NCI-H146 (cell line): ENCODE results near the gene OGFOD3.
"Not testable (repeated sequence)": the region's sequence is repeated elsewhere in the genome, so short reads cannot be mapped to it uniquely, and the experiment has no call there.

Source experiments
- DNase-seq: peaks from one replicate; lab custom pipeline; 2025; lab: John Stamatoyannopoulos, UW

The OGFOD3 gene

DNA sequence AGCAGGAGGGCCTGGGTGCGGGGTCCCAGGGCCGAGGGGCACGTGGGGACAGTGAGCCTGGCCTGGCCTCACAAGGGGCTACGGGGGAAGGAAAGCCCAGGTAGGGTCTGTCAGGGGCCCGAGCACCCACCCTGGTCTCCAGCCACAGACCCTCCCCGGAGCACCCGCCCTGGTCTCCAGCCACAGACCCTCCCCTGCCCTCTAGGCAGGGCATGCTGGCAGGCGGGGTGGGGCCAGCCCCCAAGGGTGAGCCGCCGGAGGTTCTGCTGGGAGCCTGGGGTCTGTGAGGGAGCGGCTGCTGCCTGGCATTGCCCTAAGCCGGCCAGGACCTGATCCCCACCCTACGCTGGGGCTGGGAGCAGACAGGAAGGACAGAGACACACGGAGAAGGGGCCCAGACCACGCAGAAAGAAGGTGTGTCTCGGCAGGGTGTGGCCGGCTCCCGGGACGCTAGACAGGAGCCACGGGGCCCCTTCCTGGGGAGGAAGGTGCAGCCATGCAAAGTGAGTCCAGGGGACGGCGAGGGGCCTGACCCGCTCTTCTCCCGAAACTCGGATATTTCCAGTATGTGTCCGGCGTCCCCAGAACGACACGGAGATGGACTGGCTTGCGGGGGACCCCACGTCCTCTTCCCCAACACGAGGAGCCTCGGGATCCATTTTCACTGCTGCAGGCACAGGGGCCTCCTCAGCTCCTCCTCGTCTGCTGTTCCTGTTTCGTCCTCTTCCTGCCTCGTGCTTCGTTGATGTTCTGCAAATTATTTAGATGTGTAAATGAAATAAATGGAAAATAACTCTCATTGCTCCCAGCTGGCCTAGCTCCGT lies 31.3 kb downstream of the OGFOD3 start:
- DNase-seq = no peak

DNA sequence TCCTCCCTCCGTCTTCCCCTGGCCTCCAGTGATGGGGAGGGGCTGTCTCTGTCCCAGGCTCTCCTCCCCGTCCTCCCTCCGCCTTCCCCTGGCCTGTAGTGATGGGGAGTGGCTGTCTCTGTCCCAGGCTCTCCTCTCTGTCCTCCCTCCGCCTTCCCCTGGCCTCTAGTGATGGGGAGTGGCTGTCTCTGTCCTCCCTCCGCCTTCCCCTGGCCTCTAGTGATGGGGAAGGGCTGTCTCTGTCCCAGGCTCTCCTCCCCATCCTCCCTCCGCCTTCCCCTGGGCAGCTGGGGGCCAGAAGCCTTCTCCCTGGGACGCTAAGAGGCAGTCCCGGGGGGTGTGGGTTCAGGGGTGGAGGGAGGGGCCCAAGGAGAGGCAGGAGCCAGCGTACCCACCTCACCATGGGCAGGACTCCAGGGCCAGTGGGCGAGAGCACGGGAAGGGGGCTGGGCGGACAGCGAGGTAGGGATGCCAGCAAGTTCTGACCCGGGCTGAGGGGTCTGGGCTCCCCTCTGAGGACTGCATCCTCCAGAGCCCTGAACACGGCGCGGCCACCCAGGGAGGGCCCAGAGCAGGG lies 32.0 kb downstream of the OGFOD3 start:
- DNase-seq = no peak

DNA sequence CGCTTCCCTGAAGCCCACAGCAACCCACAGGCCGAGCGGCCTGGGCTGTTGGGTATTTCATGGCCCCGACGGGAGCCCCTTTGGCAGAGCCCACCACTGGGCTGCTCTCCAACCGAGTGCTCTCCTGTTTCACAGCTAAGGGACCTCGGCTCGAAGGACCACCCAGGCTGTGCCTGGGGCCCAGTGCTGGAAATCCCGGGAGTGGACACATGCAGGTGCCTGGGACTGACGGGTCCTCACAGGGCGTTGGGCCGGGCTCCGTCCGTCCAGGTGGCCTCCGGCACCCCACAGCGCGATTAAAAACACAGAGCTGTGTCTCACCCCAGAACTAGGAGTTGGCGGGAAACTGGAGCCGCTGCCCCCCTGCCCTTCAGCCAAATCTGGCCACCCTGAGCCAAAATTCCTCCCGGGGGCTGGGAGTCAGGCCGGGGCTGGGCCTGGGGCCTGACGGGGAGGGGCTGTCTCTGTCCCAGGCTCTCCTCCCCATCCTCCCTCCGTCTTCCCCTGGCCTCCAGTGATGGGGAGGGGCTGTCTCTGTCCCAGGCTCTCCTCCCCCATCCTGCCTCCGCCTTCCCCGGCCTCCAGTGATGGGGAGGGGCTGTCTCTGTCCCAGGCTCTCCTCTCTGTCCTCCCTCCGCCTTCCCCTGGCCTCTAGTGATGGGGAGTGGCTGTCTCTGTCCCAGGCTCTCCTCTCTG lies 32.7 kb downstream of the OGFOD3 start:
- no peak for DNase-seq

DNA sequence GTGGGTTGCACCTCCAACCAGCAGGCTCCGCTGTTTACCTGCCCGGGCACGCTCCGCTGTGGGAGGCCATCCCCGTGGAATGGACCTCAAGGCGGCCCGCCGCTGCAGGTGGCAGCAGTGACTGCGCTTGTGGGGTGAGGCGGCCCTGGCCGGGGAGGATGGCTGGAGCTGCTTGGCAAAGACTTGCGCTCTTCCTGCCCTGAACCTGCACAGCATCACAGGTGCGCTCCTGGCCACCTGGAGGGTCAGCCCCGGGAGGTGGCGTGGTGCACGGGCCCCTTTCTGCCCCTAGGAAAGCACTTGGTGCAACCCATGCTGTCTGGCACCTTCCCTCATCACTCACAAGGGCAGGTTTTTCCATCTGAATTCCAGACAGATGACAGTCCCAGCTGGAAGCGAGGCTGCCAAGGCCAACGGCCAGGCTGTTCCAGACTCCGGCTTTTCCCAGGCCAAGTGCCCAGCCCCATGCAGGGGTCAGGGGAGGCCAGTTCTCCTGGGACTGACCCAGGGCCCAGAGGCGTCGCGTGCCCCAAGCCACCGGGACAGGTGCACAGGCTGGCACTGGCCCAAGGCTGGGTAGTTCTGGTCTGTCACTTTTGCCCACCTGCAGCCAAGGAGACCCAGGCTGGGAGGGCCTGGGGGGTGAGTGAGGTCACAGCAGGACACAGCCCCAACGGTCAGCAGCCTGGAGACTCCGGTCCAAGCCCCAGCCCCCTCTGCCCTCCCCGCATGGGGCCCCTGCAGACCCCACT lies 33.5 kb downstream of the OGFOD3 start:
- peak; percentile 93 for DNase-seq

DNA sequence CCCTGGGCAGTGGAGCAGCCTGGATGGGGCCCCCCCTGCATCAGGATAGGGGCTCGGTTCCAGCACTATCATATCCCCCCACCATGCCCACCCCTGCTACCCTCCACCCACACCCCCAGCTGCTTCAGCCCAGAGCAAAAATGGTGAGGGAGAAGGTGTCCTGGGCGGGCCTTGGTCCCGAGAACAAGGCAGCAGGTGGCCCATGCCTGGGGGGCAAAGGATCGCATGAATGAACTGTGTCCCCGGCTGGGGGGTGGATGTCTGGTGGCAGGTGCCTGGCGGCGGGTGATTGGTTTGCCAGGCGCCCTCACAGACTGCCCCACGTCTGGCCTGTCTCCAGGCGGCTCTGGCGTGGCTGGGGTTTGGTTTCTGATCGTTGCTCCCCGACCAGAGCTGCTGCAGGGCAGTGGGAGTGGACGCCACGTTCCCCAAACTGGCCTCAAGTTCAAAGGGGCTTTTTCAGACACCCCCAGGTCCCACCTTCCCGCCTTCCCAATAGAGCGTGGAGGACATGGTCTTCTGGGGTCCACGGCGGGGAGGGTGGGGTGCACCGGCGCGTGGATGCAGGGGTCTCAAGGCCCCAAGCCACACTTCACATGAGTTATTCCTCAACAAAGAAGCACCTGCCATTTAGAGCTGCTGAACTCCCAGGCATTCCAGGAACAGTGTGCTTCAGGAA lies 34.2 kb downstream of the OGFOD3 start:
- DNase-seq = peak; percentile 82

DNA sequence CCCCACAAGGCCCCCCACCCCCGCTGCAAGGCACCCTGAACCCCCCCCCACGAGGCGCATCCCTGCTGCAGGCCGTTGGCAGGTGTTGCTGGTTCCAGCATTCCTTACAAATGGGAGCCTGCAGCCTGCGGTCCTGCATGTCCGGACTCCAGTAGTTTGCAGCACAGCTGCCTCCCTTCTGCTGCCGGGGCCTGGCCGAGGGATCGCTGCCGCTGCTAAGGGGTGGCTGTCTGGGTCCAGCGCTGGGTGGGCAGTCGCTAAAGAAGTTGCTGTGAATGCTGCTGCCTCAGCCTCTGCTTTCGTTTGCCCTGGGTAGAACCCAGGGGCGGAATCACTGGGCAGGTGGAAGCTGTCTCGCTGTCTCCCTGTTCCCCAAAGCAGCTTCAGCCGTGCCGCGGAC lies 35.0 kb downstream of the OGFOD3 start:
- DNase-seq = peak; percentile 54

DNA sequence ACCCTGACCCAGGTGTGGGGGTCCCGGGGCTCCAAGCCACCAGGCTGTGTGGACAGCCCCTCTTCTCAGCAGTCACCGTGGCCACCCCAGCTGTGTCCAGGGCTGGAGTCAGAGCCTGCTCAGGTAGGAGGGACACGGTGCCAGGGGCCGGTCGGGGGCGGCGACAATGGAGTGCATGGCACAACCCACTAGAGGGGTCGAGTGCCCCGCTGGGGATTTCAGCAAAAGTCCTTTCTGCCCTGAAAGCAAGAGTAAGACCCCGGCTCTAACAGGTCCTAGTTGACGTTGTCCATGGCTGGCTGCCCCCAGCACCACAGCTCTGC lies 35.5 kb downstream of the OGFOD3 start:
- no peak for DNase-seq

DNA sequence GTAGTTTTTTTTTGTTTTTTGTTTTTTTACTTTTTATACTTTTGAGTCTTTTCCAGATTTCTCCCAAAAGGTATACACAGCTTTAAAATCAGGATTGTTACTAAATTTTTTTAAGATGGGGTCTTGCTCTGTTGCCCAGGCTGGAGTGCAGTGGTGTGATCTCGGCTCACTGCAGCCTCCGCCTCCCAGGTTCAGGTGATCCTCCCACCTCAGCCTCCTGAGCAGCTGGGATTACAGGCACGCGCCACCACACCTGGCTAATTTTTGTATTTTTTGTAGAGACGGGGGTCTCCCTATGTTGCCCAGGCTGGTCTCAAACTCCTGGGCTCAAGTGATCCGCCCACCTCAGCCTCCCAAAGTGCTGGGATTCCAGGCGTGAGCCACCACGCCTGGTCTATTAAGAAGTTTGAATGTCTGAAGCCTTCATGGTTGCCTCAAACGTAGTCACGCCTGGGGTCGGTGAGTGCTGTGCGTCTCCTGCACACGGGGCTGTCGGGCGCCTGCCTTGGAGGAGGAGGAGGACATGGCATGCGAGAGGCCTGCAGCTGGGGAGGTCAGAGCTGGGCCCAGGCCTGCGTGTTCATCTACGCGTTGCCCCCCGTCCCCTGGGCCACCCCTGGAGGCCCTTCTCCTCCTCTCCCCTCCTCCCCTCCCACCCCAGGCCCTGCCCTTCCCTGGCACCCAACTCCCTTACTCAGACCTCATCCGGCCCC lies 36.0 kb downstream of the OGFOD3 start:
- DNase-seq = not testable (repeated sequence)

DNA sequence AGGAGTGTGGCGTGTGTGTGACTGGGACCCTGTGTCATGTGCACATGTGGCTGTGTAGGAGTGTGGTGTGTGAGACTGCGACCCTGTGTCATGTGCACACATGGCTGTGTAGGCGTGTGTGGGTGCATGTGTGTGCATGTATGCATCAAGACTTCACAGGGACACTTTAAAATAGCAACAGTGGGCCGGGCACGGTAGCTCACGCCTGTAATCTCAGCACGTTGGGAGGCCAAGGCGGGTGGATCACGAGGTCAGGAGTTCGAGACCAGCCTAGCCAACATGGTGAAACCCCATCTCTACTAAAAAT lies 36.7 kb downstream of the OGFOD3 start:
- not testable (repeated sequence) for DNase-seq

DNA sequence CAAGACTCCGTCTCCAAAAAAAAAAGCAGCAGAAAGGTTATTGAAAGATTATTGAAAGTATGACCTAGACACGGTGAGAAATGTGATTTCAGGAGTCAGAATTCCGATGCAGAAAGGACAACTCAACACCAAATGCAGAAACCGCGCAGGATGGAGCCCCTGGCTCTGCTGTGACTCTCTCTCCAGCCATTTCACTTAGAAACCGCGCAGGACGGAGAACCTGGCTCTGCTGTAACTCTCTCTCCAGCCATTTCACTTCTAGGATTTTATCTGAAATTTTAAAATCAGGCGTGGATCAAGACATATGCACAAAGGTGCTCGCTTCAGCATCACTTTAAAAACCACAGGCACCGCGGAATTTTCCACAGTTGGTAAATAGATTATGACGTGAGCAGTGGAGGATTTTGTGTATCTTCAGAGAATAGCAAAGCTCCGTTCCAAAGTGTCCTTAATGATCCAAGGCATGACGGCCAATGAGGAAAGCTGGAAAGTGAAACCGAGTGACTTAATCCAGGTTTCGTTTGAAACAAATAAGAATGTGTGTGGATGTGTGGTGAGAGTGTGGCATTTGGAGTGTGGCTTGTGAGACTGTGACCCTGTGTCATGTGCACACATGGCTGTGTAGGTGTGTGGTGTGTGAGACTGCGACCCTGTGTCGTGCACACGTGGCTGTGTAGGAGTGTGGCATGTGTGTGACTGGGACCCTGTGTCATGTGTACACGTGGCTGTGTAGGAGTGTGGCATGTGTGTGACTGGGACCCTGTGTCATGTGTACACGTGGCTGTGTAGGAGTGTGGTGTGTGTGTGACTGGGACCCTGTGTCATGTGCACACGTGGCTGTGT lies 37.3 kb downstream of the OGFOD3 start:
- no peak for DNase-seq

DNA sequence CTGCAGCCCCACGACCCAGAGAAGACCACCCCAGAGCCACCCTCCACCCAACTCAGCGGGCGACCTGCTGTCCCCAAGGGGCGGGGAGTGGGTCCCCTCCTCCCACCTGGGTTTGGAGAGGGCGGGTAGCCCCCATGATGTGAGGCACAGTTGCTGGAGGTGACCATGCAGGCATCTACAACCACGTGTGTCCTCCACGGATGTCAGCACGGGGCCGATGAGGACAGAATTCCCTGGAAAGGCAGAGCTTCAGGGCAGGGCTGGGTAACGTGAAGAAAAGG lies 39.7 kb downstream of the OGFOD3 start:
- DNase-seq = no peak

DNA sequence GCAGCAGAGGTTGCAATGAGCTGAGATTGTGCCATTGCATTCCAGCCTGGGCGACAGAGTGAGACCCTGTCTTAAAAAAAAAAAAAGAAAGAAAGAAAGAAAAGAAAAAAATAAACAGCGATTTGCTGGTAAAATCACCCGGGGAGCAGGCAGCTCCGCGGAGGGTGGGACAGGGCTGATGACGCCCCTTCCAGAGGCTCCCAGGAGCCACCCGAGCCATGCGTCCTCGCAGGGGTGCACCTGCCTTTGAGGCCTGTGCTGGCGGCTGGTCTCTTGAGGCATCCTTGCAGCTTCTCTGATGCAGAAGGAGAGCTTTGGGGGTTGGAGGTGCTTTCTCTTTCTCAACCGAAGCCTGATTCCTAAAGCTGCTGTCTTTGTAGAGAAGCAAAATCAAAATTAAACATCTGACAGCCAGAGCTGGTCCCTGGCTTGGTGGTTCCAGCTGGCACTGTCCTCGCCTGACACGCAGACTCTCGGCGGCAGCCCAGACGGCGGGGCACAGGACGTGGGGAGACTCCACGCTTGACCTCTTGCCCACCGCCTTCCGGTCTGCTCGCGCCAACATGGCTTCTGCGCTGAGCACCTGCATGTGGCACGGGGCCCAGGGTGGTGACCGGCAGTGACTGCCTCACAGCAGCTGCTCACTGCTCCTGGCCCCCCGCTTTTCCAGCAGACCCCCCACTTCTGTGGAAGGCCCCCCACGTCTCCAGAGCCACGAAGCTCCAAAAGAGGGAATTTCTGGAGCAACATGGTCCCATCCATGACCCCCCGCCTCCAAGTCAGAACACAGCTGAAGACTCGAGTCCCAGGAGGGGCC lies 40.3 kb downstream of the OGFOD3 start:
- no peak for DNase-seq

DNA sequence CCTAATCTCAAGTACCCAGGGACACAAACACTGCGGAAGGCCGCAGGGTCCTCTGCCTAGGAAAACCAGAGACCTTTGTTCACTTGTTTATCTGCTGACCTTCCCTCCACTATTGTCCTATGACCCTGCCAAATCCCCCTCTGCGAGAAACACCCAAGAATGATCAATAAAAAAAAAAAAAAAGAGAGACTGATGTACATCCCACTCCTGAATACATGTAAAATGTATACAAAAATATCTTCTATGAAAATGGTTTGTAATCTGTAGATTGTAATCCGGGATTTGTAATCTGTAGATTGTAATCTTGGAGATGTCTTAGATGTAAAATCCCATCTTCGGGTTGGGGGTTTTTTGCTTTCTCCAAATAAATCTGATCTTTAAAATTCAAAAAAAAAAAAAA lies 41.1 kb downstream of the OGFOD3 start:
- DNase-seq = not testable (repeated sequence)

DNA sequence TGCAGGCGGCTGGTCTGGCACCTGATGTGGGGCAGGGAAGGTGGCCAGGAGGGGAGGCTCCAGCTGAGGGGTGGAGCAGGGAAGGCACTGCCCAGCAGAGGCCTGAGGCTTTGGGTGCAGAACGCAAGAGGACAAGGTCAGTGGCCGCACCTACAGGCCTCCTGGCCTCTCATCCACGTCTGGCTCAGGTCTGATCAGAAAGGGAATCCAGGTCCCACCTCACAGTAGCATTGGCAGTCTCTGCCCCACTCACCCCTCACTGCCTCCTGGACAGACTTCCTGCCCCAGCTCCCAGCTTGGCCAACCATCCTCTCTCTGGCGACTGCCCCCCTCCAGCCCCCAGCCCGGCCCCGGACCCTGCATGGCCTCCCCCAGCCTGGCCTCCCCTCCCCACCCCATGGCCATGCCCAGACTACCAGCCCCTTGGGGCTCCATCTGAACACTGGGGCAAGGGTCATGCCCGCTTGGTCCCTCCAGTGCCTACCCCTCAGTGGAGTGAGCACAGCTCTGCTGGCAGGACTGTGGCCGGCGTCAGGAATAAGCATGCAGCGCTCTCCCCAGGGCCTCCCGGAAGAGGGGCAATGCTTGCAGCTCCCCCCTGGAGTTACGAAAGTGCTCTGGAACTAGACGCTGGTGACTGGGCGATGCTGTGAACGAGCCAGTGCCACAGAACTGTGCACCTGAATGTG lies 42.2 kb downstream of the OGFOD3 start:
- DNase-seq = no peak

DNA sequence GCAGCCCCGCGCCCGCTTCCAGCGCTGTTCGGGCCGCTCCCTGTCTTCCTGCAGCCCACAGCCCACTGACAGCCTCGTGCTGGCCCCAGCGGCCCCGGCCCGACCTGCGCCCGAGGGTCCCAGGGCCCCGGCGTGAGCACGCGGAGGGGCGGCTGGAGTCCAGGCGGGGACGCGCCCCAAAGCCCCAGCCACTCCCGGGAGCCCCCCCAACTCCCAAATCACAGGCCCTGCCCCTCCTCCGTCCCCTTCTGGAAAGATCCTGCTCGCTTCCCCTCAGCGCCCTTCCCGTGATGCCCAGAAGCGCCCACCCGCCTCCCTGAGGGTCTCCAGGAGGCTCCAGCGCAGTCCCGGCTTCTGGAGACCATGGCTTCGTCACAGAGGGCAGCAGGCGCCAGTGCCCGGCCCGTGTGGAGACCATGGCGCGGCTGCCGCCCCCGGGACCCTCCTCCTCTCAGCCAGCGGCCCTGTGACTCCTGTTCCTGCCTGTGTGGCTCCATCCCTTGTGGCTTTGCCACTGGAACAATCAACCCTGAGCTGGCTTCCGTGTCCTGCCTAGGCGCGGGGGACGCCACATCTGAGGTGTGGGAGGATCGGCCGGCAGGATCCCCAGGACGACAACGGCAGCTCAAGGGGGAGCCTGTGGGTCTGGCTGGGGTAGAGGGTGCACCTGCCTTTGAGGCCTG lies 42.9 kb downstream of the OGFOD3 start:
- DNase-seq = no peak

DNA sequence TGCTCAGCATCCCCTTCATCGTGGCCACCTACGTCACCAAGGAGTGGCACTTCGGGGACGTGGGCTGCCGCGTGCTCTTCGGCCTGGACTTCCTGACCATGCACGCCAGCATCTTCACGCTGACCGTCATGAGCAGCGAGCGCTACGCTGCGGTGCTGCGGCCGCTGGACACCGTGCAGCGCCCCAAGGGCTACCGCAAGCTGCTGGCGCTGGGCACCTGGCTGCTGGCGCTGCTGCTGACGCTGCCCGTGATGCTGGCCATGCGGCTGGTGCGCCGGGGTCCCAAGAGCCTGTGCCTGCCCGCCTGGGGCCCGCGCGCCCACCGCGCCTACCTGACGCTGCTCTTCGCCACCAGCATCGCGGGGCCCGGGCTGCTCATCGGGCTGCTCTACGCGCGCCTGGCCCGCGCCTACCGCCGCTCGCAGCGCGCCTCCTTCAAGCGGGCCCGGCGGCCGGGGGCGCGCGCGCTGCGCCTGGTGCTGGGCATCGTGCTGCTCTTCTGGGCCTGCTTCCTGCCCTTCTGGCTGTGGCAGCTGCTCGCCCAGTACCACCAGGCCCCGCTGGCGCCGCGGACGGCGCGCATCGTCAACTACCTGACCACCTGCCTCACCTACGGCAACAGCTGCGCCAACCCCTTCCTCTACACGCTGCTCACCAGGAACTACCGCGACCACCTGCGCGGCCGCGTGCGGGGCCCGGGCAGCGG lies 43.6 kb downstream of the OGFOD3 start:
- DNase-seq = no peak

DNA sequence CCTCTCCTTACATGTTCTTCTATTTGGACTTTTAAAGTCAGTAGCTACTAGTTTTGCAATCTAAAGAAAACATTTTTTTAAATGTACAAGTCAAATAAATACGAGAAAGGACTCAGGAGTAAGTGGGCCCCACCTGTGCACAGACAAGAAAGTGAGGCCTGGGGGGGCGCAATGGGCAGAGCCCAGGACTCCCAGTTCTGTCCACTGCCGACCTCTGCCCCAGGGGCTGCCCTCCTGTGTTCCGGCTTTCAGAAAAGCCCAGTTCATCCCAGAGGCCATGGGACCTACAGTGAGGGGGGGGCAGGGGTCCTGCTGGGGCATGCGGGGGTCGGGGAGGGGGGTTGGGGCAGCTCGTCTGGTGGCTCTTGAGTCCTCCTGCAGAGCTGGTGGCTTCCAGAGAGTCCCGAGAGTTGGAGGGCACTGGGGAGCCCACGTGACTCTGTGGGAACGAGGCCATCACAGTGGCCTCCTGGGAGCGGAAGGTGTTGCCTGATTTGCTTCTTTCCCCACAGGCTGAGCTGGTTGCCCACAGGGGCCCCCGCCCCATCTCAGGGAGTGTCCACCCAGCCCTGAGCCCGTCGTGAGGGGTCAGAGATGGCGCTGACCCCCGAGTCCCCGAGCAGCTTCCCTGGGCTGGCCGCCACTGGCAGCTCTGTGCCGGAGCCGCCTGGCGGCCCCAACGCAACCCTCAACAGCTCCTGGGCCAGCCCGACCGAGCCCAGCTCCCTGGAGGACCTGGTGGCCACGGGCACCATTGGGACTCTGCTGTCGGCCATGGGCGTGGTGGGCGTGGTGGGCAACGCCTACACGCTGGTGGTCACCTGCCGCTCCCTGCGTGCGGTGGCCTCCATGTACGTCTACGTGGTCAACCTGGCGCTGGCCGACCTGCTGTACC lies 44.4 kb downstream of the OGFOD3 start:
- no peak for DNase-seq
